HG02623 (cell line): ENCODE results near the gene STC2.
"Not testable (repeated sequence)": the region's sequence is repeated elsewhere in the genome, so short reads cannot be mapped to it uniquely, and the experiment has no call there.

Source experiments
- ATAC-seq: cut with Tn5 transposase; IDR thresholded peaks from one replicate; pipeline ENCODE4 v1.9.1; 2021; ENCODE audit warnings: moderate library complexity; ENCODE audit not compliant: unreplicated experiment

The STC2 gene

GRCh38 chr5:173327948-173328843, at the start of gene STC2:
Gene STC2 (minus strand): TSS chr5:173328414. CDS start chr5:173328193, 221 bp downstream.
- ATAC-seq = peak; percentile 49

DNA sequence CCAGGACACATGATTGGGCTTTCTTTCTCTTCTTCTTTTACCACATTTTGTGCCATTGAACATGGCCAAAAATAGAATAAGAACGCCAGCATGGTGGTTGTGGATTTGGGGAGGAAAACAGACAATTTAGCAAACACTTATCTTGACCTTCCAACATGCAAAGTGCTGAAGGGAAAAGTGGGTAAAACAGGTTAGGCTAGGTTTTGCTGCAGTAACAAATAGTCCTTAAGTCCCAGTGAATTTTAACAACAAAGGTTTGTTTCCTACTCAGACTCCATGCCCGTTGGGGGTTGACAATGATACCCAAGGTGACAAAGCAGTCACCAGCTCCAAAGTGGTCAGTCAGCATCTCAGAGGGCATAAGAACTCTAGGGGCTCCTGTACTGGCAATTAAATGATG, 43.2 kb upstream of the STC2 start:
- no peak for ATAC-seq

- ATAC-seq = not testable (repeated sequence)
Observed at GRCh38 chr5:173363406-173363805, 35.2 kb upstream of the STC2 start.

- no peak for ATAC-seq
Observed at GRCh38 chr5:173355561-173355960, 27.3 kb upstream of the STC2 start.

DNA sequence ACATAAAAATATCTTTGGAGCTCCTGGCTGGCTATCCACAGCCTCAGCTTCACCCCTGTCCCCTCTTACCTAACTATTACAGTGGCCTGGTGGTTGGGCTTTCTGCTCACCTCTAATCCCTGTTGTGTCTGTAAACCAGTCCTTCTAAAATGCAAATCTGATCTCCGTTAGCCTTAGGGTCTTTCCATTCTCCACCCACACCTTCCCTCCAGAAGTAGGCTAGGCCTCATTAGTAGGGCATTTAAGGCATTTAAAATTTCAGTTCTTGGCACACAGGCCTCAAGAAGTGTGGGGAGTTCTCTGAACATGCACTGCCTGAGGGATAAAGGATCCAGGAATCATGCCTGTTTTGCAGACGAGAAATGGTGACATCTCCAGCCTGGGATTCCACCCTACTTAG, 26.4 kb upstream of the STC2 start:
- no peak for ATAC-seq

GRCh38 chr5:173352366-173353349, 24.4 kb upstream of the STC2 start:
- no peak for ATAC-seq

DNA sequence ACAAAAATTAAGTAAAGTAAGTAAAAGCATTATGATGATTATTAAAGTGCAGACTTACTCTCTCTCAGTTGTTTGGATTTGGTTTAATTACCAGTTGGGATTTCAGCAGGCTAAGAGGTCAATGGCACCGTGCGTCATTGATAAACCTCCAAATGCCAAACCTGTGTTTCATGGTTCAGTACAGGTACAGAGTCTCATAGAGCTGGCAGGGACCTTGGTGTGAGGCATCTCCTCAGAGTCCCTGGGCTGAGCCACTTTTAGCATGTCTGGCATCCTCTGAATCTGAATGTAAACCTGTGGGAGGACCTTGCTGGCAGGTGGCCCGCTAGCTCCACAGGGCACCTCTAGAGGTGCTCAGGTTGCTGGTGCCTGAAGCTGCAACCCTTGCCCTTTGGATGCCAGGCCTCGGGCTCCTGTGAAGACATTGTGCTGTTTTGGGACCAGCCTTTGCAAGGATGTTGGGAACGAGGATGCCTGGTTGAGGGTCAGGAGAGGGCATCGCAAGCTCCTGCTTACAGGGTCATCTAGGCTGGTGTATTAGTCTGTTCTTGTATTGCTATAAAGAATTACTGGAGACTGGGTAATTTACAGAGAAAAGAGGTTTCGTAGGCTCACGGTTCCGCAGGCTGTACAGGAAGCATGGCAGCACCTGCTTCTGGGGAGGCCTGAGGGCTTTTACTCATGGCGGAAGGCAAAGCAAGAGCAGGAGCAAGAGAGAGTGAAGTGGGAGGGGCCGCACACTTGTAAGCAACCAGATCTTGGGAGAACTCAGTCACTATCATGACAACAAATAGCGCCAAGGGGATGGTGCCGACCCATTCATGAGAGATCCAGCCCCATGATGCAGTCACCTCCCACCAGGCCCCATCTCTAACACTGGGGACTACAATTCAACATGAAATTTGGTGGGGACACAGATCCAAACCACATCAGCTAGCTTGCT, 14.9 kb upstream of the STC2 start:
- ATAC-seq = no peak

DNA sequence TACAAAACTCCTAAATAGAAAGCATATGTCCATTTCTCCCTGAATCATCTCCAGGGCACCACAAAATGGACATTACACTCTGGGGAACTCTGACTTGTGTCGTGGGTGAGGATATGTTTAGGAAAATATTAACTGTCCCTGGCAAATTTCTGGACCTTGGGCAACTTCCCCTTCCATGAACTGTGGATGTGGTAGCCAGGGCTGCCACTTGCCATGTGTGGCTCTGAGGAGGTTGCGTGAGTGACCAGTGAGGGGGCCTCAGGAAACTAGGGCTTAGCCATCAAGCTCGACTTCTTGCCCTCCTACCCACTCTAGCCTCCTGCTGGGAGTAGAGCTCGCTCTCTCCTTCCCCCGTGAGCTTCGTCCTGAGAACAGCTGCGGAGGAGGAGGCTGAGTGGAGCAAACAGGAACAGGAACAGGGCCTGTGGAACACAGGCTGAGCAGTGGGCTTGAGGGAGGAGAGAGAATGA, 13.8 kb upstream of the STC2 start:
- ATAC-seq = no peak

DNA sequence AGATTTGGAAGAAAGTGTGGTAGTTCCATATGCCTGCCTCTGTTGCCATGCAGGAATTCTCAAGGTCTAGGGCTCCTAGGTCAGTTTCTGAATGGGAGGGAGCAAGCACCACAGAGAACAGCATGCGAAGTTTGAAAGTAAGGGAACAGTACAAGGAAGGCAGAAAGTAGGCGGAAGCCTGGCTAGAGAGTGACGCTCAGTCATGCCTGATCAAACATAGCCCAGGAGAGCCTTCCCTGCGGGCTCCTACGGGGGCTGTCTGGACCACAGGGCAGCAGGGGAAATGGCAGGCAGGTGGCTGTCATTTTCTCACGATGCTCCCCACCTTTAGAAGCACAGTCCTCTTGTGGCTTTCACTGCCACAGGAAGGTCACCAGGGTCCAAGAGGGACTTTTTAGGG, 12.8 kb upstream of the STC2 start:
- no peak for ATAC-seq

DNA sequence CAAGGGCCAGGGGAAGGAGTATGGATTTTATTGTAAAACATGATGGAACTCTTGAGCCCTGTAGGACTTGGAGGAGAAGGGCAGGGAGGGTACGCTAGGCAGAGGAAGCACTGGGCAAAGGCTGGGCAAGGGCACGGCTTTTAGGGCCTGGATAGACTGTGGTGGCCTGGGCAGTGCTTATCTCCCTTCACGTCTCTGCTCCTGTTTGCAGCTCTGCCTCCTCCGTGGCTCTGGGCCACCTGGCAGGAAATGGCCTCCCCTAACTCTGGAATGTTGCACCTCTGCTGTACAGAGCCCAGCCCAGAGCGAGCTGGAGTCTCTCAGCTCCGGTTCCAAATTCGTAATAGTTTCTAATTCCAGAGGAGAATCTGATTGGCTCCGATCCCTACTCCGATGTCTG, 12.2 kb upstream of the STC2 start:
- no peak for ATAC-seq

DNA sequence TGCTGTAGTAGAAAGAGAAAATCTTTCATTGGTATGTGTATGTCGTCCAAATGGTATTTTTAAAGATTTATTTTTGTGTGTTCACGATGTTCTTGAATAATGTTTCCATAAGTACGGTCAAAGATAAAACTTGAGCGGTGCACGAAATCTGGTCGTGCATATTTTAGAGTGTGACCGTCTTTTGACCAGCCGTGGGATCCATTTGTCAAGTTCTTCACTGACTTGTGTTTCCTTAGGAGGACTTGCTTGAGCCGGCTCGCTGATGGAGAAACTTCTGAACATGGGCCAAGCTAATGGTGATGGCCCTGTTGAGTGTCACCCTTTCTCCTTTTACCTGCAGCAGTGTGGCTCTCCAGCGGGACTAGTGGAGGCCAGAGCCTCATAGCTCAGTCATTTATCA, 11.1 kb upstream of the STC2 start:
- no peak for ATAC-seq

DNA sequence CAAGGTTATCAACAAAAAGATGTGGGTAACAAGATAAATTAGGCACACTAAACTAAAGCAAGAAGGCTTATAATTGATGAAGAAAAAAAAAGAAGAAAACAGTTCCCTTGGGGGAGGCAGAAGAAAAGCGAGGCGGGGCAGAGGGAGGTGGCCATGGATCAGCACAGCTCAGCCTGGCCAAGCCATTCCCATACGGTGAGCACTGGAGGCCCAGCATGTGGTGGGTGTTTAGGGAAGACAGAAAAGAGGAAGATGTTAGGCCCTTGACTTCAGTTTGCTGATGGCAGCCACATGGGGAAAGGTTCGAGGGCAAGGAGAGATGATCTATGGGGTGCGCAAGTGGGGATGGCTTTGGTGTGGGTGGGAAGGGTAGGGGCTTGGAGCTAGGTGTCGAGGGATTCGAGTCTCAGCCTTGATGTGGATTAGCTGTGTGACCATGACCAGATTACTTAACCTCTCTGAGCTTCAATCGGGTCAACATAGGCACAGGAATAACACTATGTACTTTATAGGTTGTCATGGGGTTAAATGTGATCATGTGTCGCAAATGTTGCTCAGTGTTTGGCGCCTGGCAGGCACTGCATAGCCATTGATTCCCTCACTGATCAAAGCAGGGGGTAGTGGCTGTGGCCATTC, 10.3 kb upstream of the STC2 start:
- ATAC-seq = no peak

- ATAC-seq = no peak
Observed at GRCh38 chr5:173334808-173335207, 6.6 kb upstream of the STC2 start.

GRCh38 chr5:173333925-173334661, 5.9 kb upstream of the STC2 start:
- no peak for ATAC-seq

- peak; percentile 70 for ATAC-seq
Observed at GRCh38 chr5:173331956-173332479, 3.8 kb upstream of the STC2 start.

GRCh38 chr5:173331287-173331686, 3.1 kb upstream of the STC2 start:
- ATAC-seq = no peak

GRCh38 chr5:173330338-173331206, 2.4 kb upstream of the STC2 start:
- ATAC-seq = no peak
